Right lung (tissue), 5 donors: Measurements from ENCODE around the gene ASB5. TPM values are rescaled to one million over a fixed set of nuclear protein-coding genes. Genes with fewer than 3 reads are reported as not detected.

Experiments
- polyA plus RNA-seq, 5 donors: library from polyadenylated mRNA; unstranded; fragments of 120-200 nt; gene quantifications; one replicate each; pipeline versions ENCODE4 v1.2.1 to v1.2.3, GENCODE V29; 2013; ENCODE audit warnings: inconsistent platforms in 1 of 5, low replicate concordance in 1 of 5; ENCODE audit not compliant: insufficient read length in 5 of 5, insufficient read depth in 1 of 5

Gene ASB5
- polyA plus RNA-seq, 5 donors = 0.10 to 4.0 (median 0.39) TPM

Other genes starting within 250 kb of the ASB5 start
- 10 to 100 TPM in 3 of 5 donors, 1 to 10 TPM in 2; 4.8 to 13.0 (median 10.1) TPM for gene WDR17, start 203.4 kb downstream of the ASB5 start, polyA plus RNA-seq
- 1 to 10 TPM in 3 of 5 donors, under 1 TPM in 2; 0.55 to 1.8 (median 1.3) TPM for gene SPATA4, start 73.6 kb downstream of the ASB5 start, polyA plus RNA-seq
- gene SPCS3, start 50.7 kb upstream of the ASB5 start, polyA plus RNA-seq = 100 to 1,000 TPM in 1 of 5 donors, 10 to 100 TPM in 4; 67.9 to 111 (median 85.7) TPM